Fibroblast of pulmonary artery (primary cell): ENCODE data around the gene LPP.

ENCODE experiments used
- DNase-seq: peaks from one replicate; pipeline ENCODE4 v3.0.0-alpha.2; 2010; ENCODE audit warnings: low read depth
- H3K4me3 ChIP-seq: replicated peaks from 2 replicates; pipeline ENCODE4 v1.5.1; 2011; ENCODE audit warnings: low read depth, mild to moderate bottlenecking, control low read depth, low read length, moderate library complexity
- CTCF ChIP-seq: IDR thresholded peaks from 2 replicates; pipeline ENCODE4 v1.5.1; 2011; ENCODE audit warnings: mild to moderate bottlenecking, control low read depth, low read length, inconsistent platforms; ENCODE audit errors: missing control alignments

Gene LPP

GRCh38 chr3:188759336-188760005, 605.5 kb downstream of the LPP start:
- no peak overlapping the region for H3K4me3 ChIP-seq
- no peak for DNase-seq
- no peak for TF ChIP-seq CTCF

- no peak overlapping the region for H3K4me3 ChIP-seq
- peak; percentile 40 for DNase-seq
- no peak for TF ChIP-seq CTCF
Observed at GRCh38 chr3:188760408-188760807, 606.5 kb downstream of the LPP start.

- DNase-seq, result no peak
- no peak overlapping the region for H3K4me3 ChIP-seq
- TF ChIP-seq CTCF, result no peak
Observed at GRCh38 chr3:188761439-188761838, 607.5 kb downstream of the LPP start.

- no peak for TF ChIP-seq CTCF
- DNase-seq, result no peak
- H3K4me3 ChIP-seq, result no peak overlapping the region
Observed at GRCh38 chr3:188761964-188762363, 608.0 kb downstream of the LPP start.

- TF ChIP-seq CTCF, result no peak
- H3K4me3 ChIP-seq, result no peak overlapping the region
- no peak for DNase-seq
Observed at GRCh38 chr3:188764609-188765008, 610.7 kb downstream of the LPP start.

- DNase-seq, result no peak
- TF ChIP-seq CTCF, result no peak
- H3K4me3 ChIP-seq, result no peak overlapping the region
Observed at GRCh38 chr3:188769831-188770230, 615.9 kb downstream of the LPP start.

- no peak overlapping the region for H3K4me3 ChIP-seq
- no peak for TF ChIP-seq CTCF
- peak; percentile 89 for DNase-seq
Observed at GRCh38 chr3:188772886-188773285, 618.9 kb downstream of the LPP start.
